Cortex of kidney (tissue), 1 donor: ENCODE results near the gene DNAJC1.

Experiments used
- DNase-seq: peaks from one replicate; lab custom pipeline; 2025; lab: John Stamatoyannopoulos, UW

The DNAJC1 gene

GRCh38 chr10:21759232-21759631 is 244.3 kb downstream of the DNAJC1 start:
- DNase-seq: no peak

GRCh38 chr10:21758696-21759095 is 244.8 kb downstream of the DNAJC1 start:
- no peak for DNase-seq

- no peak for DNase-seq
Observed at GRCh38 chr10:21758239-21758638, 245.3 kb downstream of the DNAJC1 start.

GRCh38 chr10:21757185-21757901 is 246.2 kb downstream of the DNAJC1 start:
- no peak for DNase-seq

- DNase-seq: no peak
Observed at GRCh38 chr10:21756707-21757106, 246.8 kb downstream of the DNAJC1 start.

- DNase-seq: no peak
Observed at GRCh38 chr10:21754410-21755011, 249.0 kb downstream of the DNAJC1 start.

GRCh38 chr10:21753497-21754270 is 249.8 kb downstream of the DNAJC1 start:
- no peak for DNase-seq

GRCh38 chr10:21751341-21752310 is 251.9 kb downstream of the DNAJC1 start:
- DNase-seq: no peak

- DNase-seq: no peak
Observed at GRCh38 chr10:21750424-21750823, 253.1 kb downstream of the DNAJC1 start.

GRCh38 chr10:21749788-21750187 is 253.7 kb downstream of the DNAJC1 start:
- DNase-seq: no peak

- DNase-seq: no peak
Observed at GRCh38 chr10:21747809-21748208, 255.7 kb downstream of the DNAJC1 start.

- no peak for DNase-seq
Observed at GRCh38 chr10:21746118-21746517, 257.4 kb downstream of the DNAJC1 start.

- no peak for DNase-seq
Observed at GRCh38 chr10:21744223-21744622, 259.3 kb downstream of the DNAJC1 start.

- DNase-seq: no peak
Observed at GRCh38 chr10:21742740-21743412, 260.7 kb downstream of the DNAJC1 start.

GRCh38 chr10:21740989-21741388 is 262.5 kb downstream of the DNAJC1 start:
- DNase-seq: no peak

GRCh38 chr10:21737106-21737505 is 266.4 kb downstream of the DNAJC1 start:
- no peak for DNase-seq

GRCh38 chr10:21733710-21734109 is 269.8 kb downstream of the DNAJC1 start:
- no peak for DNase-seq

GRCh38 chr10:21732067-21732772 is 271.3 kb downstream of the DNAJC1 start:
- no peak for DNase-seq

- DNase-seq: no peak
Observed at GRCh38 chr10:21728618-21729017, 274.9 kb downstream of the DNAJC1 start.

- no peak for DNase-seq
Observed at GRCh38 chr10:21727452-21728168, 275.9 kb downstream of the DNAJC1 start.
